Prostate gland (tissue), 2 donors: Measurements from ENCODE around the gene ABLIM1. TPM values are rescaled to one million over a fixed set of nuclear protein-coding genes. Genes with fewer than 3 reads are reported as not detected.
A peak's percentile ranks its signal among the peaks of the same experiment; 100 is the strongest.

ENCODE experiments used
- DNase-seq: peaks from one replicate; pipeline ENCODE4 v3.0.0-alpha.2; 2019; ENCODE audit warnings: low spot score
- H3K27ac ChIP-seq, 2 donors: fragments of 200-600 bp; sonication (generic); 2 replicates each; pipeline ENCODE4 v1.5.1; 2017 to 2019
- H3K27me3 ChIP-seq: fragments of 200-600 bp; sonication (generic); replicated peaks from 2 replicates; pipeline ENCODE4 v1.5.1; 2019; ENCODE audit not compliant: insufficient read depth
- H3K36me3 ChIP-seq, 2 donors: fragments of 200-600 bp; sonication (generic); 1 replicate in 1 of 2; 2 replicates in 1 of 2; pipeline versions ENCODE4 v1.5.1 to v1.8.1; 2017 to 2019
- H3K4me1 ChIP-seq: fragments of 200-600 bp; sonication (generic); replicated peaks from 2 replicates; pipeline ENCODE4 v1.5.1; 2019
- H3K4me3 ChIP-seq, 2 donors: fragments of 200-600 bp; sonication (generic); 2 replicates each; pipeline ENCODE4 v1.5.1; 2017 to 2019
- H3K9me3 ChIP-seq: fragments of 200-600 bp; sonication (generic); 2 replicates; pipeline ENCODE4 v1.5.1; 2017
- CTCF ChIP-seq, 4 experiments: fragments of 200-600 bp in 2 of 4; fragments of 450-650 bp in 2 of 4; sonication (generic) in 2 of 4; IDR thresholded peaks; 1 replicate in 3 of 4; 2 replicates in 1 of 4; pipeline ENCODE4 v1.5.1; 2016 to 2019; ENCODE audit warnings: antibody characterized with exemption in 4 of 4, mild to moderate bottlenecking in 2 of 4, moderate library complexity in 2 of 4
- POLR2A ChIP-seq: fragments of 450-650 bp; IDR thresholded peaks from one replicate; pipeline ENCODE4 v1.6.1; 2016; ENCODE audit warnings: antibody characterized with exemption, mild to moderate bottlenecking
- POLR2AphosphoS5 ChIP-seq: sonication (generic); formaldehyde crosslinking; IDR thresholded peaks from one replicate; pipeline ENCODE4 v1.6.1; 2017; ENCODE audit warnings: antibody characterized with exemption
- WGBS: methylation state at CpG from one replicate; pipeline ENCODE4 v1.1.5; 2018; 5-methylcytosine and 5-hydroxymethylcytosine counted together
- intact Hi-C: fragments of 100-400 bp; cut with DNase I; formaldehyde crosslinking; loops from one replicate; pipeline ENCODE4 v1.14.2; 2022
- total RNA-seq, 2 donors: library from RNA; depleted of rRNA; stranded (reverse); fragments of >200 nt; gene quantifications; one replicate each; pipeline ENCODE4 v1.1.0, GENCODE V29; 2016

Gene ABLIM1
- total RNA-seq, 2 donors from 2014 or later: 43.9 to 138 TPM

GRCh38 chr10:114401195-114401791 lies 256.8 kb downstream of the ABLIM1 start:
- peak overlapping the region in 1 of 2 donors; percentile 2 for H3K27ac ChIP-seq
- no peaks in the 10 kb centered on the region for H3K36me3 ChIP-seq
- TF ChIP-seq POLR2AphosphoS5 (peak; percentile 22), CTCF (IDR thresholded peaks at IDR 0.05) (no peak), POLR2A (no peak)
- H3K4me3 ChIP-seq: no peak overlapping the region
- DNase-seq: no peak
- no peaks in the 10 kb centered on the region for H3K9me3 ChIP-seq
- H3K4me1 ChIP-seq: no peaks in the 10 kb centered on the region
- no peaks in the 10 kb centered on the region for H3K27me3 ChIP-seq
- WGBS: 50% methylated on average over 7 of the region's 7 CpGs
- intact Hi-C loops: loop anchor here (5.0 to 10.0 kb wide), 3 partner anchors 44 to 226 kb away; partner anchors contain the start of genes CCDC186 and TDRD1

- 36% methylated on average over 3 of the region's 3 CpGs for WGBS
- no peak for TF ChIP-seq POLR2AphosphoS5
- TF ChIP-seq POLR2A: no peak
- TF ChIP-seq CTCF (IDR thresholded peaks at IDR 0.05): no peak
- Histone ChIP-seq H3K4me1 (no peaks in the 10 kb centered on the region), H3K9me3 (no peaks in the 10 kb centered on the region), H3K27me3 (no peaks in the 10 kb centered on the region), H3K27ac (peak overlapping the region in 1 of 2 donors; percentile 4), H3K36me3 (no peaks in the 10 kb centered on the region), H3K4me3 (no peak overlapping the region)
- no peak for DNase-seq
- intact Hi-C loops: loop anchor here (5.0 to 10.0 kb wide), 3 partner anchors 43 to 225 kb away; partner anchors contain the start of genes CCDC186 and TDRD1
Observed at GRCh38 chr10:114400091-114400490, 258.0 kb downstream of the ABLIM1 start.

GRCh38 chr10:114399576-114399975 lies 258.5 kb downstream of the ABLIM1 start:
- H3K4me1 ChIP-seq: no peaks in the 10 kb centered on the region
- peak overlapping the region in 1 of 2 donors; percentile 4 for H3K27ac ChIP-seq
- DNase-seq: no peak
- TF ChIP-seq CTCF (IDR thresholded peaks at IDR 0.05): no peak
- no peak for TF ChIP-seq POLR2A
- no peak for TF ChIP-seq POLR2AphosphoS5
- intact Hi-C loops: no loop called here
- no peaks in the 10 kb centered on the region for H3K36me3 ChIP-seq
- WGBS: 83% methylated on average over 6 of the region's 6 CpGs
- no peak overlapping the region for H3K4me3 ChIP-seq
- H3K27me3 ChIP-seq: no peaks in the 10 kb centered on the region
- H3K9me3 ChIP-seq: no peaks in the 10 kb centered on the region

- H3K9me3 ChIP-seq: no peaks in the 10 kb centered on the region
- no peaks in the 10 kb centered on the region for H3K27me3 ChIP-seq
- no peaks in the 10 kb centered on the region for H3K36me3 ChIP-seq
- intact Hi-C loops: no loop called here
- no peak overlapping the region for H3K4me3 ChIP-seq
- H3K27ac ChIP-seq: peak overlapping the region in 1 of 2 donors; percentile 6
- WGBS: 89% methylated on average over 8 of the region's 10 CpGs
- H3K4me1 ChIP-seq: no peaks in the 10 kb centered on the region
- no peak for DNase-seq
- no peak for TF ChIP-seq POLR2AphosphoS5
Observed at GRCh38 chr10:114398587-114399331, 259.3 kb downstream of the ABLIM1 start.

- WGBS: 56% methylated on average over 6 of the region's 6 CpGs
- no peak for DNase-seq
- no peaks in the 10 kb centered on the region for H3K36me3 ChIP-seq
- no peak for TF ChIP-seq POLR2AphosphoS5
- no peak for TF ChIP-seq CTCF (IDR thresholded peaks at IDR 0.05)
- TF ChIP-seq POLR2A: no peak
- H3K4me1 ChIP-seq: no peaks in the 10 kb centered on the region
- H3K27ac ChIP-seq: peak overlapping the region; percentile 21 to 26
- no peaks in the 10 kb centered on the region for H3K27me3 ChIP-seq
- intact Hi-C loops: no loop called here
- H3K9me3 ChIP-seq: no peaks in the 10 kb centered on the region
- H3K4me3 ChIP-seq: no peak overlapping the region
Observed at GRCh38 chr10:114397651-114398145, 260.4 kb downstream of the ABLIM1 start.
